Uterus (tissue), 4 donors: Measurements from ENCODE around the gene DYNLL1. TPM values are rescaled to one million over a fixed set of nuclear protein-coding genes. Genes with fewer than 3 reads are reported as not detected.

Source experiments
- DNase-seq, 2 donors: peaks; one replicate each; pipeline ENCODE4 v3.0.0-alpha.2; 2019 to 2020
- H3K27ac ChIP-seq, 2 donors: fragments of 200-600 bp; sonication (generic); 1 replicate in 1 of 2; 2 replicates in 1 of 2; pipeline ENCODE4 v1.5.1; 2016 to 2018
- H3K27me3 ChIP-seq, 2 donors: fragments of 200-600 bp; sonication (generic); one replicate each; pipeline ENCODE4 v1.5.1; 2018 to 2019; ENCODE audit warnings: control low read depth in 1 of 2
- H3K36me3 ChIP-seq, 2 donors: fragments of 200-600 bp; sonication (generic); one replicate each; pipeline ENCODE4 v1.5.1; 2019; ENCODE audit warnings: control low read depth in 1 of 2
- H3K4me1 ChIP-seq, 2 donors: fragments of 200-600 bp; sonication (generic); one replicate each; pipeline ENCODE4 v1.5.1; 2018 to 2019; ENCODE audit warnings: control low read depth in 1 of 2
- H3K4me3 ChIP-seq, 2 donors: fragments of 200-600 bp; sonication (generic); 1 replicate in 1 of 2; 2 replicates in 1 of 2; pipeline ENCODE4 v1.5.1; 2018 to 2019; ENCODE audit warnings: mild to moderate bottlenecking in 1 of 2
- H3K9me3 ChIP-seq, 2 donors: fragments of 200-600 bp; sonication (generic); one replicate each; pipeline ENCODE4 v1.5.1; 2019; ENCODE audit warnings: control low read depth in 1 of 2
- CTCF ChIP-seq, 4 experiments: fragments of 200-600 bp in 2 of 4; fragments of 450-650 bp in 2 of 4; sonication (generic) in 2 of 4; IDR thresholded peaks; one replicate each; pipeline ENCODE4 v1.5.1; 2016 to 2019; ENCODE audit warnings: antibody characterized with exemption in 4 of 4, mild to moderate bottlenecking in 2 of 4, moderate library complexity in 1 of 4
- POLR2A ChIP-seq, 2 donors: fragments of 450-650 bp; IDR thresholded peaks; one replicate each; pipeline ENCODE4 v1.6.1; 2016; ENCODE audit warnings: antibody characterized with exemption in 2 of 2, mild to moderate bottlenecking in 1 of 2, moderate library complexity in 1 of 2
- intact Hi-C: fragments of 100-400 bp; cut with DNase I; formaldehyde crosslinking; loops from one replicate; pipeline ENCODE4 v1.15.1; 2023; ENCODE audit warnings: low total_unique reads
- small RNA-seq: library from RNA; depleted of rRNA; stranded (forward); fragments of <200 nt; gene quantifications from one replicate; pipeline ENCODE3, GENCODE V24; 2016
- total RNA-seq, 4 donors: library from RNA; depleted of rRNA in 3 of 4; stranded (reverse); fragments of >200 nt in 3 of 4; gene quantifications; one replicate each; pipeline versions ENCODE4 v1.1.0 to v1.2.4, GENCODE V29; 2014 to 2023
- donor health status: DM: yes; HTN: yes; CAD: no.

DYNLL1 gene
- total RNA-seq, 4 donors from 2014 or later = 239 to 457 (median 291) TPM

GRCh38 chr12:120539303-120539702 lies 43.4 kb downstream of the DYNLL1 start:
- Histone ChIP-seq H3K27me3 (no peaks in the 10 kb centered on the region), H3K4me3 (no peak overlapping the region), H3K27ac (peak overlapping the region; percentile 39 to 92), H3K36me3 (no peaks in the 10 kb centered on the region), H3K4me1 (peaks cover 15 to 17% of the 10 kb centered on the region in 2 donors), H3K9me3 (no peaks in the 10 kb centered on the region)
- DNase-seq = no peak
- no peak for TF ChIP-seq POLR2A (IDR thresholded peaks at IDR 0.05)
- TF ChIP-seq CTCF (IDR thresholded peaks at IDR 0.05) = no peak
- intact Hi-C loops = no loop called here

- no peak for DNase-seq
- TF ChIP-seq CTCF (IDR thresholded peaks at IDR 0.05) (no peak), POLR2A (IDR thresholded peaks at IDR 0.05) (no peak)
- Histone ChIP-seq H3K27ac (peak overlapping the region; percentile 13 to 92), H3K4me1 (peaks cover 15 to 17% of the 10 kb centered on the region in 2 donors), H3K27me3 (no peaks in the 10 kb centered on the region), H3K9me3 (no peaks in the 10 kb centered on the region), H3K4me3 (no peak overlapping the region), H3K36me3 (no peaks in the 10 kb centered on the region)
- intact Hi-C loops = no loop called here
These were observed 44.5 kb downstream of the DYNLL1 start for GRCh38 chr12:120540445-120540844.

GRCh38 chr12:120542166-120542565 lies 46.3 kb downstream of the DYNLL1 start:
- Histone ChIP-seq H3K36me3 (no peaks in the 10 kb centered on the region), H3K4me1 (peaks cover 4 to 6% of the 10 kb centered on the region in 2 donors), H3K27ac (no peak overlapping the region), H3K27me3 (no peaks in the 10 kb centered on the region), H3K4me3 (no peak overlapping the region), H3K9me3 (no peaks in the 10 kb centered on the region)
- DNase-seq = no peak
- TF ChIP-seq POLR2A (IDR thresholded peaks at IDR 0.05) (no peak), CTCF (IDR thresholded peaks at IDR 0.05) (no peak)
- intact Hi-C loops = no loop called here

GRCh38 chr12:120544691-120545090 lies 48.8 kb downstream of the DYNLL1 start:
- no peaks in the 10 kb centered on the region for H3K27me3 ChIP-seq
- no peaks in the 10 kb centered on the region for H3K9me3 ChIP-seq
- no peak overlapping the region for H3K27ac ChIP-seq
- no peak for DNase-seq
- no peaks in the 10 kb centered on the region for H3K36me3 ChIP-seq
- no peak for TF ChIP-seq POLR2A (IDR thresholded peaks at IDR 0.05)
- TF ChIP-seq CTCF (IDR thresholded peaks at IDR 0.05) = no peak
- H3K4me1 ChIP-seq = peaks cover 0 to under 1% of the 10 kb centered on the region in 2 donors
- H3K4me3 ChIP-seq = no peak overlapping the region
- intact Hi-C loops = no loop called here

GRCh38 chr12:120546050-120546386 lies 50.1 kb downstream of the DYNLL1 start:
- no peak overlapping the region for H3K27ac ChIP-seq
- peaks cover 0 to 4% of the 10 kb centered on the region in 2 donors for H3K4me1 ChIP-seq
- H3K4me3 ChIP-seq = no peak overlapping the region
- no peaks in the 10 kb centered on the region for H3K9me3 ChIP-seq
- H3K27me3 ChIP-seq = no peaks in the 10 kb centered on the region
- intact Hi-C loops = no loop called here
- TF ChIP-seq CTCF (IDR thresholded peaks at IDR 0.05) (no peak), POLR2A (IDR thresholded peaks at IDR 0.05) (no peak)
- no peak for DNase-seq
- no peaks in the 10 kb centered on the region for H3K36me3 ChIP-seq

Small RNAs within 50 kb of the gene (small RNA-seq; reads per million reads assigned to genes)
- gene RF00019 = not detected

Other genes starting within 250 kb of the DYNLL1 start
- gene PXN, start 230.4 kb upstream of the DYNLL1 start, total RNA-seq = 100 to 1,000 TPM in 1 of 4 donors, 10 to 100 TPM in 3; 29.6 to 211 (median 41.2) TPM
- gene RNU4-2, start 204.2 kb upstream of the DYNLL1 start, total RNA-seq = over 10,000 TPM in 1 of 4 donors, under 1 TPM in 3; under 0.01 to 24,687 (median under 0.01) TPM
- gene RNU4-1, start 202.9 kb upstream of the DYNLL1 start, total RNA-seq = 1,000 to 10,000 TPM in 1 of 4 donors, under 1 TPM in 3; under 0.01 to 2,308 (median under 0.01) TPM
- 1 to 10 TPM in 3 of 4 donors, not detected in 1; 1.2 to 4.1 (median 1.5) TPM for gene SIRT4, start 193.8 kb upstream of the DYNLL1 start, total RNA-seq
- not detected for gene PLA2G1B, start 168.3 kb upstream of the DYNLL1 start, total RNA-seq
- gene MSI1, start 126.9 kb upstream of the DYNLL1 start, total RNA-seq = 10 to 100 TPM in 1 of 4 donors, 1 to 10 TPM in 1, under 1 TPM in 1, not detected in 1; 0.29 to 12.0 (median 2.9) TPM
- gene COX6A1, start 58.0 kb upstream of the DYNLL1 start, total RNA-seq = 100 to 1,000 TPM; 196 to 524 (median 201) TPM
- gene TRIAP1, start 49.7 kb upstream of the DYNLL1 start, total RNA-seq = 10 to 100 TPM in 2 of 4 donors, 1 to 10 TPM in 2; 1.2 to 16.8 (median 8.0) TPM
- 10 to 100 TPM; 11.8 to 31.9 (median 18.3) TPM for gene GATC, start 49.7 kb upstream of the DYNLL1 start, total RNA-seq
- 100 to 1,000 TPM in 2 of 4 donors, 10 to 100 TPM in 2; 10.5 to 150 (median 91.1) TPM for gene SRSF9, start 26.4 kb upstream of the DYNLL1 start, total RNA-seq
- gene COQ5, start 33.0 kb downstream of the DYNLL1 start, total RNA-seq = 100 to 1,000 TPM in 1 of 4 donors, 10 to 100 TPM in 3; 18.5 to 117 (median 25.9) TPM
- gene RNF10, start 38.2 kb downstream of the DYNLL1 start, total RNA-seq = 100 to 1,000 TPM in 2 of 4 donors, 10 to 100 TPM in 2; 53.8 to 169 (median 103) TPM
- gene POP5, start 85.3 kb downstream of the DYNLL1 start, total RNA-seq = 10 to 100 TPM in 2 of 4 donors, 1 to 10 TPM in 1, under 1 TPM in 1; 0.59 to 32.2 (median 18.0) TPM
- 1 to 10 TPM in 2 of 4 donors, under 1 TPM in 1, not detected in 1; 0.51 to 6.4 (median 2.1) TPM for gene CABP1, start 144.5 kb downstream of the DYNLL1 start, total RNA-seq
- gene MLEC, start 191.0 kb downstream of the DYNLL1 start, total RNA-seq = 100 to 1,000 TPM in 1 of 4 donors, 10 to 100 TPM in 3; 15.6 to 108 (median 53.5) TPM
- 10 to 100 TPM; 13.8 to 44.8 (median 32.1) TPM for gene UNC119B, start 214.3 kb downstream of the DYNLL1 start, total RNA-seq
- 10 to 100 TPM in 3 of 4 donors, 1 to 10 TPM in 1; 1.2 to 46.1 (median 13.9) TPM for gene ACADS, start 229.7 kb downstream of the DYNLL1 start, total RNA-seq